Skeletal muscle tissue (tissue), 4 donors: ENCODE measurements around the gene NRF1. TPM values are rescaled to one million over a fixed set of nuclear protein-coding genes. Genes with fewer than 3 reads are reported as not detected.
A peak's percentile ranks its signal among the peaks of the same experiment; 100 is the strongest.

Source experiments
- H3K27ac ChIP-seq: one replicate; pipeline ENCODE4 v1.7.0; 2013; ENCODE audit warnings: mild to moderate bottlenecking, low read depth, low read length, inconsistent platforms
- H3K27me3 ChIP-seq, 3 donors: one replicate each; pipeline ENCODE4 v1.7.0; 2013; ENCODE audit warnings: low read length in 3 of 3; ENCODE audit not compliant: control insufficient read depth in 3 of 3, insufficient read depth in 3 of 3
- H3K36me3 ChIP-seq, 3 donors: one replicate each; pipeline ENCODE4 v1.7.0; 2013; ENCODE audit warnings: low read length in 3 of 3; ENCODE audit not compliant: control insufficient read depth in 3 of 3, insufficient read depth in 3 of 3
- H3K4me1 ChIP-seq, 3 donors: one replicate each; pipeline ENCODE4 v1.7.0; 2013; ENCODE audit warnings: low read length in 3 of 3, mild to moderate bottlenecking in 3 of 3; ENCODE audit not compliant: control insufficient read depth in 3 of 3, insufficient read depth in 3 of 3
- H3K4me3 ChIP-seq, 3 donors: one replicate each; pipeline ENCODE4 v1.7.0; 2013; ENCODE audit warnings: low read length in 3 of 3
- H3K9ac ChIP-seq, 3 donors: one replicate each; pipeline ENCODE4 v1.7.0; 2013; ENCODE audit warnings: low read length in 3 of 3, mild to moderate bottlenecking in 3 of 3, moderate library complexity in 2 of 3, low read depth in 1 of 3
- H3K9me3 ChIP-seq, 3 donors: one replicate each; pipeline ENCODE4 v1.7.0; 2013; ENCODE audit warnings: low read length in 3 of 3; ENCODE audit not compliant: control insufficient read depth in 3 of 3
- total RNA-seq: library from RNA; depleted of rRNA; stranded (reverse); fragments of >200 nt; gene quantifications from one replicate; pipeline ENCODE4 v1.2.3, GENCODE V29; 2014
- donor health status: Osteomylitis.

Gene NRF1
- total RNA-seq, 1 donor from 2014 or later, result 17.2 TPM

DNA sequence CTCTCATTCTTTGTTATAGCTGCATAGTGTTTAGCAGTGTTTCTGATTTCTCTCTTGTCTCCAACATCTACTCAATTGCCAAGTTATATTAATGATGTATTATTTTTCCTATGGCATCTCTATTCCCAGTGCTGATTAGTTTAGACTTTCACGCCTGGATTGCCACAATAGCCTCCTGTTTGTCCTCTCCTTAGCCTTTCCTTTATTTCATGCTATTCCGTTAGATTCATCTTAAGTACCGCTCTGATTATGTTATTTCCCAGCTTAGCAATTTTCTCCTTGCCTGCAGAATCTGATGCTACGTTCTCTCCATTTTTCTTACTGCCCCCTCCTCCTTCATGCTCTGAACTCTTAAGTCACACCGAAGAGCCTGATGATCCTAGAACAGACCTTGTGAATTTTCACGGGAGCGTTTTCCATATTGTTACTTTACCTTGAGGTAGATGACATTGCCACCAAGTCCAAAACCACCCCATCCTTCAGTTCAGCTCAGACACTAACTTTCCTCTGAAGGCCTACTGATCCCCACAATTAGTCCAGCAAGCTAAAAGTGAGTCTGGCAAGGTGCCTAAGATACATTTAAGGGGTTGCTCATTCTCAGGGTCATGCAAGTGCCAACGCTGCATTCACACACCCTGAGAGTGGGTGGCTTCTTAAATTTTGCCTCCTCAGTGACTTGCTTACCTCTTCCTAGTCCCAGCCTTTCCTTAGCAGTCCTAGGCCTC is 6.6 kb upstream of the NRF1 start:
- Histone ChIP-seq H3K9ac (no peak overlapping the region), H3K4me1 (peaks cover 0 to under 1% (median 0%) of the 10 kb centered on the region in 3 donors), H3K27ac (no peak overlapping the region), H3K27me3 (no peaks in the 10 kb centered on the region), H3K4me3 (no peak overlapping the region), H3K9me3 (no peaks in the 10 kb centered on the region), H3K36me3 (peaks cover 0 to 5% (median 0%) of the 10 kb centered on the region in 3 donors)

DNA sequence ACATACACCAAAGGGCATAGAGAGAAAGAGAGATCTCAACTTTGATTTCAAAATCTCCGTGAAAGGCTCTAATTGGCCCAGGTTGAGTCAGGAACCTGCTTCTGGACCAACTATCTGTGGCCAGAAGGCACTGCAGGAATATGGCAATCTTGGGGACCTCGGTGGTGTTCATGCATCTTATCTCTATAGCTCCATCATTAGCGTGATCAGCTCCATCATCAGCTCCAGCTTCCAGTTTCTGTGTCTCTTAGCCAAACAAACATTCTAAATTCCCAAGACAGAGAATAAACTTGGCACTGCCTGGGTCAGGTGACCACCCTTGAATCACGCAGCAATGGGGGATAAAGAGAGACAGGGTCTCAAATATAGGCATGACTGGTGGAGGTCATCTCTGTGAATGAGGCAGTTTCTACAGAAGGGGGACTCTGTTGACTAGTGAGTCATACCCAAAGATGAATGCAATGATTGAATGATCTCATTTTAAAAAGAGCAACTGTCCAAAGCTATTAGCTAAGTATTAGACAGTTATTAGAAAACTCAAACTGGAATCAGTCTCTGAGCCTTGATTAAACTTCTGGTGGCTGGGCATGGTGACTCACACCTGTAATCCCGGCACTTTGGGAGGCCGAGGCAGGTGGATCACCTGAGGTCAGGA is 5.4 kb upstream of the NRF1 start:
- H3K4me1 ChIP-seq, result peaks cover 4 to 5% (median 5%) of the 10 kb centered on the region in 3 donors
- no peak overlapping the region for H3K4me3 ChIP-seq
- H3K27ac ChIP-seq, result no peak overlapping the region
- H3K27me3 ChIP-seq, result no peaks in the 10 kb centered on the region
- peaks cover 0 to 5% (median 0%) of the 10 kb centered on the region in 3 donors for H3K36me3 ChIP-seq
- H3K9me3 ChIP-seq, result no peaks in the 10 kb centered on the region
- no peak overlapping the region for H3K9ac ChIP-seq

DNA sequence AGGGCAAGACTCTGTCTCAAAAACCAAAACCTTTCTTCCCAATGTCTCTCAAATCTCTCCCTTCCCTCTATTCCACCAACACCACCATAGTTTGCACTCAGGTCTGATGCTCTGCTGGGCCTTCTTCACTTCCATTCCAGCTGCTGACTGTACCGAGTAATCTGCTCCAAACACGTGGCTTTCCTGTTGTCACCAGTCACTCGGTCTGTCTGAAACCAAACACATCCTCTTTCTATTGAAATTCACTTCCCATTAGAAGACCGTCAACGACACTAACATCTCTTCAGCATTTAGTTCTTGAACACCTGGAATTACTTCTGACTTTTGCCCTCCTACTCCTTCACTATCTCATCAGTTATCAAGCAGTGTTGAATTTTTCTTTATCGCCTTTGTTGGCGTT is 4.7 kb upstream of the NRF1 start:
- peaks cover 0 to 5% (median 0%) of the 10 kb centered on the region in 3 donors for H3K36me3 ChIP-seq
- no peaks in the 10 kb centered on the region for H3K27me3 ChIP-seq
- no peak overlapping the region for H3K4me3 ChIP-seq
- no peak overlapping the region for H3K9ac ChIP-seq
- H3K27ac ChIP-seq, result no peak overlapping the region
- H3K4me1 ChIP-seq, result peaks cover 4 to 5% (median 5%) of the 10 kb centered on the region in 3 donors
- no peaks in the 10 kb centered on the region for H3K9me3 ChIP-seq

DNA sequence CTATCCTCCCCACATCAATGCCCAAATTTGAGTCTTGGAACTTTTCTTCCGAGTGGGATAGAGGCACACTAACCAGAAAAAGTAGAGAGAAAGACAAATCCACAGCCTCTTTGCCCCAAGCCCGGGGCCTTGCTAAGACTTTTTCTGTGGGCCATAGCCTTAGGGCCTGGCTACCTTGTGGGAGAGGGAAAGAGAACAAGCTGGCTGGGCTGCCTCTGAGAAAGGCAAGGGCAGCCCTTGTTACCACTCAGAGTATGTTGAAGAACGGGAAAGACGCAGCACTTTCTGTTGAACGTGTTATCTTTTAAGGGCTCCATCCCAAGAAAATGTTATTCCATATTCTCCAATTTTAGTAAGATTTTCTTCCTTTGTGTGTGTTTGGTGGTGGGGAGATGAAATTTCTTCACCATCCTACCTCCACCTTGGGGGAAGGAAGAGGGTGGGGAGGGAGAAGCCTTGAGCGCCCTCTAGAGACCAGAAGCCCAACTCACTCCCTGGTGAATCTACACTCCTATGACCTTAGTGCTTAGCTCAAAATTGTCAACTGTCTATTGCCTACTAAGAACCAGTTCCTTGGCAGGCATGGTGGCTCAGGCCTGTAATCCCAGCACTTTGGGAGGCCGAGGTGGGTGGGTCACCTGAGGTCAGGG is 3.9 kb upstream of the NRF1 start:
- H3K36me3 ChIP-seq, result peaks cover 0 to 5% (median 0%) of the 10 kb centered on the region in 3 donors

DNA sequence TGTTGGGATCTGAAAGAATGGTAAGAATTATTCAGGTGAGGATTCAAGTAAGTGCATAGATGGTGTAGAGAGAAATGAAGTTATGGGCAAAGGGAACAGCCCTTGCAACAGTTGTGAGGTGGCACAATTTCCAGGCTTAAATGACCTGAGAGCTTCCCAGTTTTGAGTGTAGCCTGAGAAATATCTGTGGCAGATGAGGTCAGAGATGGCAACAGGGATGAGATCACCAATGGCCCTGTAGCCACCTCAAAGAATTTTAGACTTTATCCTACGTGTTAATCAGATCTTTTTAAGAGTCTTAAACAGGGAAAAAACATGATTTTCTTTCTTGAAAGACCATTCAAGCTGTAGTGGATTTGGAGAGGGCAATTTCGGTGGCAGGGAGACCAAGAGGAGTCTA is 1.9 kb upstream of the NRF1 start:
- Histone ChIP-seq H3K27ac (no peak overlapping the region), H3K27me3 (no peaks in the 10 kb centered on the region), H3K9ac (no peak overlapping the region), H3K36me3 (peaks cover 0 to 5% (median 0%) of the 10 kb centered on the region in 3 donors), H3K9me3 (no peaks in the 10 kb centered on the region), H3K4me1 (peaks cover 10 to 17% (median 15%) of the 10 kb centered on the region in 3 donors), H3K4me3 (no peak overlapping the region)

More for the DNA sequence above, 3.9 kb upstream of the NRF1 start:
- no peaks in the 10 kb centered on the region for H3K9me3 ChIP-seq
- no peaks in the 10 kb centered on the region for H3K27me3 ChIP-seq
- no peak overlapping the region for H3K4me3 ChIP-seq
- peaks cover 6 to 8% (median 8%) of the 10 kb centered on the region in 3 donors for H3K4me1 ChIP-seq
- H3K9ac ChIP-seq, result no peak overlapping the region
- no peak overlapping the region for H3K27ac ChIP-seq

DNA sequence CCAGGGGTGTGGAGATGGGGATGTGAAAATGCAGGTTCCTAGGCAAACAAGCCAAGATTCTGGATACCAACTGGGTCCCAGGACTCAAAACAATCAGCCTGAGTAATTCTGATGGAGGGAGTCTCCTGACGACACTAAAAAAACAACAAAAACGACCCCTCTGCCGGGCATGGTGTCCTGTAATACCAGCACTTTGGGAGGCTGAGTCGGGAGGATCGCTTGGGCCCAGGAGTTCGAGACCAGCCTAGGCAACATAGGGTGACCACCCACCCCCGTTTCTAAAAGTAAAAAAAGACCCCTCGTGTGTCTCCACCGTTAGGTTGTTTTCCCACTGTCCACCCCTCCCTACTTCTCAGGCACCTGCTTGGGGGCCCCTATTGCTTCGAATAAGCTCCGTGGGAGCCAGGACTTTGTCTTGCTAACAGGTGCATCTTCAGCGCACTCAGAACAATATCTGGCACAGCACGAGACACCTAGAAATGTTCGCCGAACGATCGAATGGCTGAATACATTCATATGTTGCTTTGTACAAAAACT is 743 bp upstream of the NRF1 start:
- Histone ChIP-seq H3K27me3 (no peaks in the 10 kb centered on the region), H3K9me3 (no peaks in the 10 kb centered on the region), H3K9ac (peak overlapping the region; percentile 93 to 99 (median 97)), H3K36me3 (peaks cover 0 to 5% (median 0%) of the 10 kb centered on the region in 3 donors), H3K27ac (peak overlapping the region; percentile 88), H3K4me3 (peak overlapping the region; percentile 90 to 99 (median 91)), H3K4me1 (peaks cover 12 to 17% (median 15%) of the 10 kb centered on the region in 3 donors)

DNA sequence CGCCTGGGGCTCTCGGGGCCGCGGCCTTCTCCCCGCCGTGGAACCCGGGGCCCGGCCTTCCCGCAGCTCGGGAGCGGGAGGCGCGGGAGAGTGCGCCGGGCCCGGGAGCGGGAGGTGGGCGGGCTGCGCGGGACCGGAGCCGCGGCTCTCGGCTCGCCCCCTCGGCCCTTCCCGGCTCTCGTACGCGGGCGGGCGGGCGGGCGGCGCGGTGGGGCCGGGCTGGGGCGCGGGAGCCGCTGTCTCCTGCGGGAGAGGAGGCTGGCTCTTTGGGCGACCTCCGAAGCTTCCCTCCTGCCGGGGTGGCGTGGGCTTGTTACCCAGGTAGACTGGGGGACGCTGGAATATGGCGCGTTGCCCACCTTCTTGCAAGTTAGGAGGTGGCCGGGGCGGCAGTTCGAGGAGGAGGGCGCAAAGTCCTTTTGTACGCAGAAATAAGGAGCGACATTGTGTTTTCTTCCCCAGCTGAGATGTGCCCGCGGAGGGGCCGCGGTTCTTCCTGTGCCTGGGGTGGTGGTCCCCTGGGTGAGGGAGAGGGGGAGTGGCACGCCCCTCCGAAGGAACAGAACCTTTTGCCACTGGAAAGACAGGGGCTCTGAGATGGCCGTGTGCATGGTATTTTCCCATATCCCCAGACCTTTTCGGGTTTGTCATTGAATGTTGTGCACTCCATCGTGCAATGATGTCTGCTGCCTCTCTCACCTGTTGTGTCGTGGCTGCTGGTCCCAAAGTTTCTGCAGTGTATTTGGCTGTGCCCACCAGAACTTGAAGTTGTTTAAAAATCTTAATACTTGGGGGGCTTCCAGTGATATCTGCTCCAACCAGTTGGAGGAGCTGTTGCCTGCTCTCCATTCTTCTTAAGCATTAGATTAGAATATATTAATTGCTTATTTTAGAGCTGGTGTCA is 844 bp downstream of the NRF1 start:
- H3K9ac ChIP-seq, result peak overlapping the region; percentile 82 to 97 (median 91)
- peaks cover 12 to 25% (median 17%) of the 10 kb centered on the region in 3 donors for H3K4me1 ChIP-seq
- H3K27ac ChIP-seq, result peak overlapping the region; percentile 74
- H3K4me3 ChIP-seq, result peak overlapping the region; percentile 90 to 91 (median 90)
- H3K9me3 ChIP-seq, result no peaks in the 10 kb centered on the region
- H3K36me3 ChIP-seq, result peaks cover 0 to 5% (median 0%) of the 10 kb centered on the region in 3 donors
- no peaks in the 10 kb centered on the region for H3K27me3 ChIP-seq

DNA sequence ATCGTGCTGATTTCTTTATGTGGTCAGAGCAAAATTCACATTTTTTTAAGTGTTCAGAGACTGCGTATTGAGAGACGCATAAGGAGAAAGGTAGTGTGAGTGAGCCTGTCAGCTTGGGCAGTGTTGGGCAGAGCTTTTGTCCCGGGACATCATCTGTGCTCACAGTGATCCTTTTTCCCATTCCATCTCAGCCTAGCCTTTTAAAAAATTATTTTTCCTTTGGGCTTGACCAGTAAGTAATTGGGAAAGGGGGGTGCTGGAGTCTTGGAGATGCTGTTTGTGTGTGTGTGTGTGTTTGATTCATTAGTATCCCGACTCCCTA is 1.5 kb downstream of the NRF1 start:
- Histone ChIP-seq H3K9ac (peak overlapping the region; percentile 82 to 97 (median 91)), H3K4me1 (peaks cover 12 to 30% (median 17%) of the 10 kb centered on the region in 3 donors), H3K27ac (peak overlapping the region; percentile 74)

DNA sequence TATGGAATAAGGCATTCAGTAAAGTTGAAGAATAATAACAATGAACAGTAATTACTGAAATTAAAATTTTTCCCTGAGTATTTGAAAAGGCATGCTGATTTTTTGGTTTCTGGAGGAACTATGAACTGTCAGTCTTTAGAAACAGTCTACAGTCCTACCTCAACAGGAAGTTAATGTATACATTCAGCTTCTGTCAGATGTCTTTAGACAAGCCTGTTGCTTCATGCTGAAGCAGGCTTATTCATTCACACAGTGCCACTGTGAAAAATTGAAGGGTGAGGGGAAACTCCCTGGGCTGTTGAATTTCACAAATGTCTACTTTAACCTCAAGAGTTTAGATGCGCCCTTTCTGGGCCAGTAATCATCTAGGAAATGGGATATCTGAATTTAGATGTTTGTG is 3.5 kb downstream of the NRF1 start:
- H3K4me3 ChIP-seq, result no peak overlapping the region
- H3K27me3 ChIP-seq, result no peaks in the 10 kb centered on the region
- peak overlapping the region in 1 of 3 donors; percentile 17 for H3K9ac ChIP-seq
- H3K27ac ChIP-seq, result no peak overlapping the region
- no peaks in the 10 kb centered on the region for H3K36me3 ChIP-seq
- H3K4me1 ChIP-seq, result peaks cover 12 to 28% (median 17%) of the 10 kb centered on the region in 3 donors
- H3K9me3 ChIP-seq, result no peaks in the 10 kb centered on the region

More for the DNA sequence above, 1.5 kb downstream of the NRF1 start:
- Histone ChIP-seq H3K9me3 (no peaks in the 10 kb centered on the region), H3K4me3 (peak overlapping the region; percentile 90 to 91 (median 90)), H3K27me3 (no peaks in the 10 kb centered on the region), H3K36me3 (peaks cover 0 to 5% (median 0%) of the 10 kb centered on the region in 3 donors)
